Natural killer cell (primary cell): ENCODE results near the gene SRCIN1. TPM values are rescaled to one million over a fixed set of nuclear protein-coding genes. Genes with fewer than 3 reads are reported as not detected.

Source experiments
- ATAC-seq, 3 donors: fragments of 150-1000 bp in 2 of 3; fragments of 200-7000 bp in 1 of 3; cut with Tn5 transposase; 1 replicate in 1 of 3; 2 replicates in 2 of 3; pipeline ENCODE4 v1.10.0; 2021; ENCODE audit warnings: mild to moderate bottlenecking in 2 of 3, moderate library complexity in 2 of 3
- DNase-seq, 2 donors: peaks; one replicate each; pipeline versions ENCODE4 v3.0.0 to v3.0.0-alpha.2; 2013 to 2021; ENCODE audit warnings: mixed read lengths in 1 of 2
- H3K27ac ChIP-seq: one replicate; pipeline ENCODE4 v1.5.1; 2013; ENCODE audit warnings: mild to moderate bottlenecking, low read length
- H3K27me3 ChIP-seq: one replicate; pipeline ENCODE4 v1.6.1; 2013; ENCODE audit warnings: low read length; ENCODE audit not compliant: control insufficient read depth, insufficient read depth
- H3K36me3 ChIP-seq: one replicate; pipeline ENCODE4 v1.6.1; 2013; ENCODE audit warnings: low read length; ENCODE audit not compliant: control insufficient read depth, insufficient read depth
- H3K4me1 ChIP-seq: one replicate; pipeline ENCODE4 v1.6.1; 2013; ENCODE audit warnings: low read length; ENCODE audit not compliant: control insufficient read depth, insufficient read depth
- H3K4me3 ChIP-seq: one replicate; pipeline ENCODE4 v1.5.1; 2013; ENCODE audit warnings: low read length
- H3K9me3 ChIP-seq: one replicate; pipeline ENCODE4 v1.6.1; 2013; ENCODE audit warnings: low read length; ENCODE audit not compliant: control insufficient read depth, insufficient read depth
- H3K27ac Mint-ChIP-seq, 2 donors: one replicate each; pipeline ENCODE4 v1.8.0; 2022; ENCODE audit warnings: mild to moderate bottlenecking in 2 of 2, mixed read lengths in 2 of 2, moderate library complexity in 1 of 2
- H3K27me3 Mint-ChIP-seq, 2 donors: one replicate each; pipeline ENCODE4 v1.8.0; 2022; ENCODE audit warnings: low read depth in 2 of 2, mixed read lengths in 2 of 2
- H3K36me3 Mint-ChIP-seq: one replicate; pipeline ENCODE4 v1.8.0; 2022; ENCODE audit warnings: mixed read lengths
- H3K4me1 Mint-ChIP-seq, 2 donors: one replicate each; pipeline ENCODE4 v1.8.0; 2022; ENCODE audit warnings: mixed read lengths in 2 of 2
- H3K4me3 Mint-ChIP-seq: one replicate; pipeline ENCODE4 v1.8.0; 2022; ENCODE audit warnings: mild to moderate bottlenecking, moderate library complexity, mixed read lengths
- H3K9me3 Mint-ChIP-seq, 2 donors: one replicate each; pipeline ENCODE4 v1.8.0; 2022; ENCODE audit warnings: mixed read lengths in 2 of 2
- CTCF ChIP-seq: fragments of 200-600 bp; IDR thresholded peaks from one replicate; pipeline ENCODE4 v1.8.0; 2022; ENCODE audit warnings: antibody characterized with exemption
- WGBS: methylation state at CpG from one replicate; pipeline ENCODE4 v1.1.7; 2013; ENCODE audit warnings: missing lambda C conversion rate; ENCODE audit not compliant: insufficient coverage; 5-methylcytosine and 5-hydroxymethylcytosine counted together
- intact Hi-C: fragments of 100-400 bp; cut with micrococcal nuclease; formaldehyde crosslinking; loops from one replicate; pipeline ENCODE4 v1.14.2; 2022
- total RNA-seq, 4 donors: library from RNA; stranded (reverse); fragments of 120-200 nt in 1 of 4; gene quantifications; one replicate each; pipeline versions ENCODE4 v1.2.3 to v1.2.4, GENCODE V29; 2013 to 2022

The SRCIN1 gene
- total RNA-seq, 3 donors from 2014 or later (not counting 1 experiment from before 2014, with no cell fraction given) = 0.28 to 0.50 TPM; not detected in 1

DNA sequence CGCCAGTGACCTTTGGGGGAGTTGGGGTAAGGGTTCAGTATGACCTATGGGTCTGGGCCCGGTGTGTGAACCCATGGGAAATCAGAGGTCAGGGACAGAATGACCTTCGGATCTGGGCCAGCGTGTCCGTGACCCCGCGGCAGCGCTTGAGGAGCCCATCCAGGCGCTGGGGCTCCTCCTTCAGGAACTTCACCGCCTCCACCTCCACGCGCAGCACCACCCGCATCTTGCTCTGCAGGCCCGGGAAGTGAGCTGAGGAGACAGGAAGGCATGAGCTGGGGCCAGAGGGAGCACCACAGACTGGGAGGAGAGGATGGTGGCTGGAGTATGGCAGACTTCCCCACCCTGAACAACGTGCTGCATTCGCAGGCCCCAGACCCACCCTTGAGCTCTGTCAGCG lies 53.4 kb downstream of the SRCIN1 start:
- Histone ChIP-seq H3K9me3 (no peaks in the 10 kb centered on the region), H3K27ac (no peak overlapping the region), H3K4me1 (no peaks in the 10 kb centered on the region), H3K4me3 (no peak overlapping the region), H3K36me3 (no peaks in the 10 kb centered on the region), H3K27me3 (peaks cover 3% of the 10 kb centered on the region)
- peaks cover 25 to 27% of the 10 kb centered on the region in 2 donors for H3K27me3 Mint-ChIP-seq
- TF ChIP-seq CTCF = no peak
- intact Hi-C loops = no loop called here
- DNase-seq (no peak), ATAC-seq (no peak)
- no peaks in the 10 kb centered on the region for H3K9me3 Mint-ChIP-seq
- H3K4me3 Mint-ChIP-seq = no peak overlapping the region
- WGBS = 91% methylated on average over 17 of the region's 17 CpGs
- H3K27ac Mint-ChIP-seq = no peak overlapping the region
- no peaks in the 10 kb centered on the region for H3K4me1 Mint-ChIP-seq
- H3K36me3 Mint-ChIP-seq = no peaks in the 10 kb centered on the region

GRCh38 chr17:38551121-38551520 lies 54.6 kb downstream of the SRCIN1 start:
- DNase-seq (no peak), ATAC-seq (no peak)
- Histone ChIP-seq H3K27me3 (no peaks in the 10 kb centered on the region), H3K4me3 (no peak overlapping the region), H3K4me1 (no peaks in the 10 kb centered on the region), H3K36me3 (no peaks in the 10 kb centered on the region), H3K9me3 (no peaks in the 10 kb centered on the region), H3K27ac (no peak overlapping the region)
- Mint-ChIP-seq H3K27me3 (peaks cover 25 to 26% of the 10 kb centered on the region in 2 donors), H3K4me3 (no peak overlapping the region), H3K36me3 (no peaks in the 10 kb centered on the region), H3K4me1 (no peaks in the 10 kb centered on the region), H3K27ac (no peak overlapping the region), H3K9me3 (no peaks in the 10 kb centered on the region)
- 83% methylated on average over 9 of the region's 9 CpGs for WGBS
- no peak for TF ChIP-seq CTCF
- intact Hi-C loops = no loop called here

GRCh38 chr17:38550661-38551060 lies 55.1 kb downstream of the SRCIN1 start:
- peaks cover 22% of the 10 kb centered on the region in 2 donors for H3K27me3 Mint-ChIP-seq
- H3K36me3 Mint-ChIP-seq = no peaks in the 10 kb centered on the region
- ATAC-seq (no peak), DNase-seq (no peak)
- H3K27ac Mint-ChIP-seq = no peak overlapping the region
- no peak overlapping the region for H3K4me3 Mint-ChIP-seq
- Histone ChIP-seq H3K4me1 (no peaks in the 10 kb centered on the region), H3K9me3 (no peaks in the 10 kb centered on the region), H3K27ac (no peak overlapping the region), H3K36me3 (no peaks in the 10 kb centered on the region), H3K4me3 (no peak overlapping the region), H3K27me3 (no peaks in the 10 kb centered on the region)
- intact Hi-C loops = no loop called here
- TF ChIP-seq CTCF = no peak
- no peaks in the 10 kb centered on the region for H3K4me1 Mint-ChIP-seq
- H3K9me3 Mint-ChIP-seq = no peaks in the 10 kb centered on the region
- 93% methylated on average over 8 of the region's 8 CpGs for WGBS

DNA sequence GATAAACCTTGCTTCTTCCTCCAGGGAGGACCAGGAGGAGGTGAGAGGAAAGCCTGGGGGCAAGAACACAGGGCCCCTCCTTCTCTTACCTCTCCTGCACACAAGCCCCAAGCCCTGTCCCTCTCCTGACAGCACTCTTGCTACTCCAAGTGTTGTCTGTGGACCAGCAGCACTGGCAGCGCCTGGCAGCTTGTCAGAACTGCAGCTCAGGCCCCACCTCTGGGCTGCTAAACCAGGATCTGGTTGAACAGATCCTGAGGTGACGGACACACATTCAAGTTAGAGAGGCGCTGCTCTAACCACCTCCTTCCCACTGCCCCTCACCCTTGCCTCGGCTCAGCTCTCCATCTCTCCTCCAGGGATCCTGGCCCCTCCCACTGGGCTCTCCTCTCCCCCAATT lies 56.5 kb downstream of the SRCIN1 start:
- no peak for TF ChIP-seq CTCF
- ATAC-seq = no peak
- H3K4me3 ChIP-seq = no peak overlapping the region
- 77% methylated on average over 4 of the region's 4 CpGs for WGBS
- H3K9me3 Mint-ChIP-seq = no peaks in the 10 kb centered on the region
- no peaks in the 10 kb centered on the region for H3K4me1 Mint-ChIP-seq
- intact Hi-C loops = no loop called here
- DNase-seq = no peak
- H3K27ac Mint-ChIP-seq = no peak overlapping the region
- H3K4me1 ChIP-seq = no peaks in the 10 kb centered on the region
- H3K36me3 Mint-ChIP-seq = no peaks in the 10 kb centered on the region
- H3K9me3 ChIP-seq = no peaks in the 10 kb centered on the region
- no peaks in the 10 kb centered on the region for H3K27me3 ChIP-seq
- peaks cover 8 to 18% of the 10 kb centered on the region in 2 donors for H3K27me3 Mint-ChIP-seq
- H3K4me3 Mint-ChIP-seq = no peak overlapping the region
- H3K27ac ChIP-seq = no peak overlapping the region
- no peaks in the 10 kb centered on the region for H3K36me3 ChIP-seq
